Activated naive CD4-positive, alpha-beta T cell treated with anti-CD3 and anti-CD28 coated beads, Interleukin-2, amount 10 ng/mL, durations not matched to agents 5 hours and 36 hours (primary cell): ENCODE measurements around the gene IL13RA2. TPM values are rescaled to one million over a fixed set of nuclear protein-coding genes. Genes with fewer than 3 reads are reported as not detected.

Experiments
- total RNA-seq, 2 experiments: library from RNA; stranded (reverse); gene quantifications; one replicate each; pipeline ENCODE4 v1.2.3, GENCODE V29; 2021

The IL13RA2 gene
- total RNA-seq: not detected

GRCh38 chrX:115017455-115017854 lies at the start of gene IL13RA2:
Gene IL13RA2 (minus strand): TSS chrX:115017616. CDS start chrX:115017269, 347 bp downstream.

Other genes starting within 250 kb of the IL13RA2 start
- gene RBMXL3, start 171.8 kb upstream of the IL13RA2 start, total RNA-seq: not detected
- gene LRCH2, start 216.5 kb upstream of the IL13RA2 start, total RNA-seq: not detected